Femur (tissue), 1 donor: ENCODE data around the gene KIF1A.

ENCODE experiments used
- DNase-seq: peaks from one replicate; pipeline ENCODE4 v3.0.0-alpha.2; 2017

Gene KIF1A

DNA sequence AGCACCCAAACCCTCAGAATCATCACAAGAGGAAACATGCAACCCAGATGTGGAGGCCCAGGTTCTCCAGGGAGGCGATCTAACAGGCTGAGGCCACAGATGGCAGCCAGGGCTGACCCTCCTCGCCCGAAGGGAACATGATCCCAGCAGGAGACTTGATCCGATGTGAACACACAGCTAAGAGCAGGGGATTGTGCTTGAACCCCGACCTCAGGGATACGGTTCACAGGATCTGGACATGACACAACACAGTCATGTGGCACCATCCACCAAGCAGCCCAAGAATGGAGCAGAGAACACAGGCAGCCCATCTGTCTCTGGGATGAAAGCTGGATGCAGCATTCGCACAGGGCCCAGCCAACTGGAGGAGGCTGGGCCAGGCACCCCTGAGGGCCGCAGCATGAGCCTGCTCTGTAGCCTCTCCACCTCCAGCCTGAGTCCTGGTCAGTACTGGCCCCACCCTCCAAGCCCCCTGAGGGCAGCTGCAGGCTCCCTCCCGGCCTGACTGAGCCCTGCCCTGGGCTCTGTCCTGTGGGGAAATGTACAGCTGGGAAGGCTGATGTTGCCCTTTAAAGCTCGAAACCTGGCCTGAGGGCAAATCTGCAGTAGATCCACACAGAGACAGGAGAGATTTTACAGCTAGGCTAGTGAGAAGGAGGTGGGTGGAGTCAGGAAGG, 89.4 kb downstream of the KIF1A start:
- no peak for DNase-seq

DNA sequence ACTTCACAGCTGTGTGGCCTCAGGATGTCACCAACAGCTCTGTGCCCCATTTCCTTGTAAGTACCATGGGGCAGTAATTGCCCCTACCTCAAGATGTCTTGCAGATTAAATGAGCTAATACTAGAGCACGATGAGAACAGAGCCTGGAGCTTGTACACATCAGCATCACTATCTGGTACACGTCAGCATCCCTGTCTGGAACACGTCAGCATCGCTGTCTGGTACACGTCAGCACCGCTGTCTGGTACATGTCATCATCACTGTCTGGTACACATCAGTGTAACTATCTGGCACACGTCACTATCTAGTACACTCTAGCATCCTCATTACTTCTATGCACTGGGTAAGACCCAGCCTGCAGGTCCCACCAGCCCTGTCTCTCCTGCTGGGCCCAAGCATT, 91.2 kb downstream of the KIF1A start:
- no peak for DNase-seq

DNA sequence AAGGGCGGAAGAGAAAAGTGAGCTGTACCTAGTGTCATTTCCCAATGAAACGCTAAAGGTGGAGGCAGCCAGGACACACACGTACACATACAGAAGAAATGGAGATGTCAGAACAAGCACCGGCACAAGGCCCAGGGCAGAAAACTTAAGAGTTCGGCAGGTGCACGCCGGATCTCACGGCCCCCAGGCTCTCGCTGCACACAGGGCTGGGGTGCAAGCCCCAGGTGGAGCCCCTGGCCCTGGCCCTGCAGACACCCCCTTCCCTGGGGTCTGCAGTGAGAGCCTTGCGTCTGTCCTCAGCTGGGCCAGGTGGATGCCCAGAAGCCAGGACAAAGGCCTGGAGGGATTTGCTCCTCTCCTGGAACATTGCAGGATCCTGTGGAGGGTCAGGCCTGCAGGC, 91.7 kb downstream of the KIF1A start:
- DNase-seq: no peak

DNA sequence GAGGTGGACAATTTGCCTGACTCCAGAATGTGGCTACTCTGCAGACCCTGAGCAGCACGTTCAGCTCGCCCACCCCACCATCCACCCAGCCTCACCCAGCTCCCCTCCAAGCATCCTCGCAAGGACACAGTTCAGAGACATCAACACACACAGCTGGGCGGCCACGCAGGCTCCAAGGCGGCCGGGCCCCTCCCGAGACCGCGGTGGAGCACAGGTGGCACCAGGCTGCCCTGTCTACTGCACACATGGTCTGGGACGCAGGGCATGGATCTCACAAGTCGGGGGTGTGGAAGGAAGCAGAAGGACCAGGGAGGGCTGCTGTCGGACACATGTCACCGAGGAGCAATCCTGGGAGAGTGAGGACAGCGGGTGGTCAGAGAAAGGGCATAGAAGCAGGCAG, 92.1 kb downstream of the KIF1A start:
- no peak for DNase-seq

DNA sequence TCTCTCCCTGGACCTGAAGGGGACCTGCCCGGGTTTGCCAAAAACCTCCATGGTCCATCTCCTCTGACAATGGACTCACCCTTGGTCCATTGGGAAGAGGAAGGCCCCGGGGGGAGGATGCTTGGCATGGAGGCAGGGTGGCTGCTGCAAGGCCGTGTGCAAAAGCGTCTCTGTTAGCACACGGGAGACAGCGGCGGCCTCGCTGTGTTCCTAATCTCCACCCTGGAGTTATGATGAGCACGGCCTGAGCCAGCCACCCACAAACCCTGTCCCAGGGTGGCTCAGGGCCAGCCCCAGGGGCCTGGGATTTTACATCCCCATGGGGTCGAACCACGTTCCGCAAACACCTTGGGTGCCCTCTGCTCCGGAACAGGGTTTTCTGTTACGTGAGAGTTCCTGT, 92.6 kb downstream of the KIF1A start:
- DNase-seq: no peak

DNA sequence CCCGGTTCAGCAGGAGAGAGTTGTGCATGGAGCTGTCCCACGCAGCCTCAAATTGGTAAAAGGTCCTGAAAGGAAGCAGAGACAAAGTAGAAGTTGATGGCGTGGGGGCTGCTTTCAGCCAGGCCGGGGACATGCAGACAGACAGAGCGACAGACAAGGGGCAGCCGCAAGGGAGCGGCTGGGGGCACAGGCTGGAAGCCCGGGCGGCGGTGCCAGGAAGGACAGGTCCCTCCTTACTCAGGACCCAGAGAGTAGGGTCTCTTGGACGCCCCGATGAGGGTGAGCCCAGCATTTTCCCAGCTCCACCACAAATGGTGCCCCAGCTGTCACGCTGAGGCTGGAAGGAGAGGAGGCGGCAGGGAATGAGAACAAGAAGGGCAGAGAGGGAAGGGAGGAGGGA, 93.1 kb downstream of the KIF1A start:
- no peak for DNase-seq

DNA sequence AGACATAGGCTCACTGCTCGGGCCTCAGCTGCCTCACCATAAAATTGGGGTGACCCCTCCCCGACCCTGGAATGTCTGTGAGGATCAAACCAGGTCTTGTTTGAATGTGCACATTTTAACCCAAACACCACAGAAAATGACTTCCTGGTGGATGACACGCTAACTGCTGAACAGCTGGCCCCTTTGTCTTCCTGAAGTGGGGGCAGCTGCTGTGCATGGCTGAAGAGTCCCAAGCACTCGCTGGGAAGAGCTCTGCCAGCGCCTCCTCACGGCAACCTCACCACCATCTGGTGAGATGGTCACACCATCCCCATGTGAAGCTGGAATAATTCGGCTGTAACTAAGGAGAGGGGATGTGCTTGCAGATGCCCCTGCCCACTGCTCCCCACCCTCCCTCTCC, 94.3 kb downstream of the KIF1A start:
- DNase-seq: no peak

DNA sequence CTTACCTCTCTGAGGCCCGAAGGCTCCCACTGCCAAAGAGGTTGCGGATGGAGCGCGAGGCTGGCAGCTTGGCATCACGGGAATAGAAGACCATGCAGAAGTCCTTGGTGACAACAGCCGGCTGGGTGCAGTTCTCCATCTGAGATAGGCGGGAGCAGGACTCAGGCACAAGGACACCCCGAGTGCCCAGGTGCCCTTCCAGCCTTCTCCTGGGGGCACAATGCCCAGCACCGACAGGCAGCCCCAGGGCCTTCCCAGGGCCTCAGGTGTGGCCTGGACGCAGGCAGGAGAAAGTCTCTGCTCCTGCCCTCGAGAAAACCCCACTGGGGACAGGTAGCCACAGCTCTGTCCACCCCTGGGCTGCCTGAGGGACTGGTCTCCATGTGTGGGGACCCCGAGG, 94.8 kb downstream of the KIF1A start:
- no peak for DNase-seq

DNA sequence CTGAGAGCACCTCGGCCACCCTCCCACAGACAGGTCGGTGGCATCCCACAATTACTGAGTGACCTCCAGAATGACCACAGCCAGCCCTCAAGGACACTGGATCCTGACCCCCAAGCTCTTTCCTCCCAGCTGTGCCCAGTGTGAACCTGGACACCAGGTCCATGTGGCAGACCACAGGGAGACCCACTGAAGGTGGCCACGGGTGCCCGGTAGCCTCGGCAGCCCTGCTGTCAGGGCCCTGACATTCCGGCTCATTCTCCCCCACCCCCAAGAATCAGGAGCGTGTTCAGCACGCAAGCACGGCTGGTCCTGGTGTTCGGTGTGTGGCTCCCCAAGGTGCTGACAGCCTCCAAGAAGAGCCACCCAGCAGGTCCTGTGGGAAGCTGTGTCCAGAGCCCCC, 95.6 kb downstream of the KIF1A start:
- no peak for DNase-seq

DNA sequence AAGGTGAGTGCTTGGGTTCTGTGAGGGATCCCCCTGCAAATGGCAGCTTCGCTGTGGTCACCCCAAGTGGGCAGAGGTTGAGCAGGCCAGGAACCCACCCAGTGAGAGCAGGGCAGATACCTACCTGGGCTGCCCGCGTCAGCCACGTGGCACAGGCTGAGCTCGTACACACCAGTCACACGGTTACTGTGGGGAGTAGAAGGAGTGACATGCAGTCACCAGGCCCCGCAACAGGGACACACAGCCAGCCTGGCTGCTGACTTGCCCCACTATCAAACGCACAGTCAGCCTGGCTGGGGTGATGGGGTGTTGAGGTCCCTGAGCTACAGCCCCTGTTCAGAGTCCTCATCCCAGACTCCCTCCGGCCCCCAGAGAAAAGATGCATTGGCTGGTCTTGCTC, 96.2 kb downstream of the KIF1A start:
- no peak for DNase-seq

DNA sequence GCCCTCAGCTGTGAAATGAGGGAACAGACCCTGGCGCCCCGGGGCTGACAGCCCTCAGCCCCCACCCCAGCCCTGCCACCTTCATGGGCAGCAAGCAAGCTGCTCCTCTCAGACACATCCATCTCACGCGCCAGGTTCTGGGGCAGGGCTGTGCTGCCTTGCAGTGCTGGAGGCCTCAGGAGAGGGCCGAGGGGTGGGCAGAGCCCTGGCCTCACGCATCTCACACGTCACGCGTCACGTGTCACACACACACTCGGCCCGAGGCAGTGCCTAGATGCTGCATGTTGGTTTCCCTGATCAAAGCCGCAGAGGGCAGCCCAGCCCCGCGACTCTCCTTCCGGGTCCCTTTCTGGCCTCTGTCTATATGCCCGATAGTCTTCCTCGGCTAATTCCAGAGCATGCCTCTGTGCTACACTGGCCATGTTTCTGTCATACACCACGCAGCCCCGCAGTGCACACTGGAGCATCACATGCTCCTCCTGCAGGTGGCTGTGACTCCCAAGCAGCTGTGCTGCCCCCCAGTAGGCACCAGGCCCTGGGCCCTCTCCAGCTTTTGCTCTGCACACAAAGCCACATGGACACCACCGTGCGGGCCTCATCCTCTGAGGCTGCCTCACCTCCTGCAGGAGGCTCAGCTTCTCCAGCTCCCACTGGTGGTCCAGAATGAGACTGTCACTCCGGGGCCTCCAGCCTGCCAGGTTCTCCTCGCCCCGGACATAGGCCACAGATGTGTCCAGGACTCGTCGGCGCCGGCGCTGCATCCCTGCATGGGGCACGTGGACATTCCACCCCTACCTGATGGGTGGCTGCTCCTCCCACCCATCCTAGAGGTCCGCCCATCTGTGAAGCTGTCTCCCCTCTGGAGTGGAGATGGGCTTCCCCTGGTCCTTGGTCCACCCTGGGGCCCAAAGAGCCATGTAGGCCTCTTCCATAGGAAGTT, 97.0 kb downstream of the KIF1A start:
- no peak for DNase-seq

DNA sequence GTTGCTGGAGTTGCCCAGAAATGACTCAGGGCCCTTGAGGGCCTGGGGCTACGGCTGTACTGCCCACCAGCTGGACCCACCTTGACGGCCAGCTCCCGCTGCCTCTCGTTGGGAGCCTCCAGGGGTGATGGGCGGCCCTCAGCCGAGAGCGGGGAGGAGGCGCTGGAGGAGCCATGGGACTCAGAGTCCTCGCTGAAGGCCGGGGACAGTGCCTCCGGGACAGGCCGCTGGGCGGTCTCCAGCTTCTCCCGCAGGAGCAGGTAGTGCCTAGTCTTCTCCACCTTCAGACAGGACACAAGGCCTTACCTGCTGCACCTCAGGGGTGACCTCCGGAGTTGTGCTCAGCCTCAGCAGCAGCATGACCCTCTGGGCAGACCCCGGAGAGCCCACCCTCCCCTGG, 97.6 kb downstream of the KIF1A start:
- DNase-seq: no peak

DNA sequence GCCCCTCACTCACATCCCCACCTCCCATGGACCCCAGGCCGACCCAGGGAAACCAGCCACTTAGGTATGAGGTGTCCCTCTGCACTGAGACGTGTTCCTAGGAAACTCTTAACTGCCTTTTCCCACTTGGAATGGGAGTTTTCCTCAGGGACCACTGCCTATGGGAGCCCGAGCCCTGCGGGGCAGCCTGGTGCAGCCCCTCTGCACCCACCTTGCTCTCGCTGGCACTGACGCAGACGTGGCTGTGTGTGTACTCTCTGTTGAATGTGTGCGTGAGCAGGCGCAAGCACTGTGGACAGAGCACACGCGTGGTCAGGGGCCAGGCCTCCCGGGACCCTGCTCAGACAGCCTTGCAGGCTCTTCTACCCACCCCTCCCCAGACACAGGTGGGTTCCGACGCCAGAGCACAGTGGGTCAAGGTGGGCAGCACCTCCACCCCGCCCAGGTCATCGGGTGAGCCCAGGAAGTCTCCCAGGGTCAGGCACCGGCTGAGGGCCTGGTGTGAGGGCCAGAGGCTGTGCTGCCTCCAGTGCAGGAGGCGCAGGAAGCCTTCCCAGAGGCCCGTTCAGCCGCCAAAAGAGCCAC, 98.3 kb downstream of the KIF1A start:
- DNase-seq: no peak

DNA sequence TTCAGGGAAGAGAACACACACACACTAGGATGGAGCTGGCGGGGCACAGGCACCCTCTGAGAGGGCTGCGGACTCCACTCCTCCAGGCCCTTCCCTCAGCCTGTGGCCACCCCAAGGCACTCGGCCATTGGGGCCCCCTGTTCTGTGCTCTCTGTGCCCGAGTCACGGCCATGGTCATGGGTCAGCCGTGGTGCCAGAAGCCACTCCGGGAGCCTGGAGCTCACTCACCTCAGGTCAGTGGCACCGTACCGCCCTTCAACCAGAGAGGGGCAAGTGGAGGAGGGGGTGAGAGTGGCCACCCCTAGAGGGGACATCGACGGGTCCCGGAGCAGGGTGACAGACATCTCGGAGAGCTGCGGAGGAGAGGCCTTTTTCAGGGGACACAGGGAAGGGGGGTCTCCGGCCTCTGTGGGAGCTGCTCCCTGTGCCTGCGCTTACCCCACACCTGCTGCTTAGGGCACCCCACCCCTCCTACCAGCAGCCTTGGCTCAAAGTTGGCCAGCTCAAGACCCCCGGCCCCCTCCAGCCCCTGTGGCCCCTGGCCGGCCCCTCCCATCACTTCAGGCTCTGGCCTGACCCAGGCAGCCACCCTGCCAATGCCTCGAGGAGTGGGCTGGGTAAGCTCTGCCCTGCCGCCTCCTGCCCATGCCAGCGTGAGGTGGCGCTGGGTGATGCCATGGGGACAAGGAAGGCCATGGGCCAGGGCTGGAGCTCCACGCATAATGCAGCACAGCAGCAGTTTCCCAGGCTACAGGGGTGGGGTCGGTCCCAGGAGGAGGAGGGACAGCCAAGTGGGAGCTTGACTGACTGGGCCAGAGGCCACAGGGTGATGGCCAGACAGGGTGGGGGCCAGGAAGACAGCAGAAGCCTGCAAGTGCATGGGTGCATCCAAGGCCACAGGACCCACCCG, 99.1 kb downstream of the KIF1A start:
- no peak for DNase-seq

DNA sequence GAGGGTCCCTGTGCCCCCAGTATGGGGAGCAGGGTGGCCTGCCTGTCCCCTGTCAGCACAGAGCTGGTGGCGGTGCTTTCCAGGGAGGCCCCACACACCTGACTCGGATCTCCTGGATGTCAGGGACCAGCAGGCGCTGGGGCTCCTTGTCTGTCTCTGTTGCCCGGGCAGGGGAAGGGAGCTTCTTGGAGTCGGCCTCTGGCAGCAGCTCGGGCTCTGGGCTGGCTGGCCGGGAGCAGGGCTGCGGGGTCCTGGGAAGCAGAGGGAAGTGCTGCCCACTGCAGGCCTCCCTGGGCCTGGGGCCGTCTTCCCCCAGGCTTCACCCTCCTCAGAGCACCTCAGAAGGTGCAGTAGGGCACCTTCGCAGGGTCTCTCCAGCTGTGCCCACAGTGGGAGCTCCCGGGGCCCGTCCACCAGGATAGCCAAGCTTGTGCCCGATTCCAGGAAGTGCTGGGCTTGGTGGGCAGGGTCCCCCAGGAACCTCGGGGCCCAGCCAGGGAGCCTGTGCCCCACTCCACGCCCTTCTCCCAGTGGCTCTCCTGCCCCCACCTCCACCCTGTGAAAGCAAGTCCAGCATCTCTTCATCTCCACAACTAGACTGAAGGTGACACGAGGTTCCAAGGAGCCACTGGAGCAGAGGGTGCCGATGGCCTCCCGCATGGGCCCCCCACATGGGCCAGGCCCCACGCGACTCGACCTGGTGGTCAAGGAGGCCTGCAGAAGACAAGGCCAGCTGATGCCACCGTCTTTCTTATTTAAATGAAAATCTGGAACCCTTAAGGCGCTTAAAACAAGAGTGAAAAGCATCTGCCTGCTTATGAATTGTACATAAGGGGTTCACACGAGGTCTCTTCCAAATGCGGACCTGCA, 100.1 kb downstream of the KIF1A start:
- no peak for DNase-seq

DNA sequence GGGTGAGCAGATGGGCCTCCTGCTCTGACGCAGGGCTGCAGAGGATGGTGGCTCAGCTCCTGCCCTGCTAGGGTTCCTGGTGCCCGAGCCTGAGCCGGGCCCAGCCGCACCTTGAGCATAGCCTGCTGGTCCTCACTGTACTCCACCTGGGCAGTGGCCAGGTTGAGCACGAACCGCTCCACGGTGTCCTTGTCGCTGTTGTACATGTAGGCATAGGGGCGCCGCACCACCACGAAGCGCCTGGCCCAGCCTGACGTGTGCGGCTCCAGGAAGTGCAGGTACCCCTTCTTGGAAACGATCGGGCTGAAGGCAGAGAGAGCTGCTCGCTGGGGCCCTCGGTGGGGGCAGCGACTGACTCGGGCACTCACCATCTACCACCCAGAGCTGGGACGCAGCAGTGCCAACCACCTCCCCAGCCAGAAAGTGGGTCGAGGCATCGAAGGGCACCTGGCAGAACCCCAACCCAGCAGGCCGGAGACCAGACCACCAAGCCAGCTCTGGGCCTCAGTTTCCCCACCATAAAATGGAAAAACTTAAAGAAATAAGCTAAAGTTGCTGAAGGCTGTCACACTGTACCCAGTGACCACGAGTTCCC, 101.0 kb downstream of the KIF1A start:
- no peak for DNase-seq

DNA sequence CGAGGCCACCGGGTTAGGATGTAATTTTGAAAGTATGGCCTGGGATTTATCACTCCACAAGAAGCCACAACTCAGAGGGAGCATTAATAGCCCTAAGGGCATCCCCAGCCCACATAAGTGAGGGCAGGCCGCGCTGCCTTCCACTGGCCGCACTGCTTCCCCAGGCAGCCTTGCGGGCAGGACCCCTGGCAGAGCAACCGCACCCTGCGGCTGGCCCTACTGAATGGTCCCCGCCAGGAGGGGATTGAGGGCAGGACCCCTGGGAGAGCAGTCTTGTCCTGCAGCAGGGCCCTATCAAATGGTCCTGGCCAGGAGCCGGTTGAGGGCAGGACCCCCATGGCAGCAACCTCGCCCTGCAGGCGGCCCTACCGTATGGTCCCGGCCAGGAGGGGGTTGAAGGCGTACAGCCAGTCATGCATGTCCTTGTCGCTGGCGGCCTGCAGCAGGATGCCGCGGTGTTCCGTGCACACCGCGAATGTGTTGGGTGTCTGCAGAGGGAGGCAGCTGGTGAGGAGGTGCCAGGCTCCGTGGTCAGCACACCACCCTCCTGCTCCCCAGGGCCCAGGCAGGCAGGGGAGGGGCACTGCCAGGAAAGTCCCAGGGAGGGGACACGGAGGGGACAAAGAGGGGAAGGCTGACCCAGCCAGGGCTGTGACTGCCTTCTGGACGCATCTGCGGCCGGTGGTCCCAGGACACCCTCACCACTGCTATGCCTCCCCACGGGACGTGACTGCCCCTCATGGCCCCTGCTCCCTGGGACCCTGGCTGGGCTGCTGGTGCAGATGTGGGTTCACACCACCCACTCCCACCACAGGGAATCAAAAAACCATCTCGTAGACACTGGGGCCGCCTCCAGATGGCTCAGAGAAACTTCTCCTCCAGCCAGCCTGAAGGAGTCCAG, 102.1 kb downstream of the KIF1A start:
- DNase-seq: no peak

DNA sequence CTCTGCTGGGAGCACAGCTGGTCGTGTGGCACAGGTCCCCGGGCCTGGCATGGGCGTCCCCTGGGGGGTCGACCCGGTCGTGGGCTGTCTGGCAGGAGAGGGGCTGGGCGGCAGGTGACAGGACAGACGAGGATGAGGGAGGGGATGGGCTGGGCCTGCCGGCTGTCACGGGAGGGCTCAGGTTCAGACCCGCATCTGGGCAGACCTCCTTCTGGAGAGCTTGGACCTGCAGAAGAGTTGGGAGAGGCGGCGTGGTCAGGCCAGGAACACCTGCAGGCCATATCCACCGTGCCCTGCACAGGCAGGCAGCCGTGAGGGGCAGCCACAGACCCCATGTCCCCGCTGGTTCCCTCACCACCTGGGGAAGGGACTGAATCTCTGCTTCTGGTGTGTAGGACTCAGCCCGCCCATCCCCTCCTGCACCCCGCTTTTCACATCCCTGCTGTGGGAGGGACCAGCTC, 102.8 kb downstream of the KIF1A start:
- DNase-seq: no peak

DNA sequence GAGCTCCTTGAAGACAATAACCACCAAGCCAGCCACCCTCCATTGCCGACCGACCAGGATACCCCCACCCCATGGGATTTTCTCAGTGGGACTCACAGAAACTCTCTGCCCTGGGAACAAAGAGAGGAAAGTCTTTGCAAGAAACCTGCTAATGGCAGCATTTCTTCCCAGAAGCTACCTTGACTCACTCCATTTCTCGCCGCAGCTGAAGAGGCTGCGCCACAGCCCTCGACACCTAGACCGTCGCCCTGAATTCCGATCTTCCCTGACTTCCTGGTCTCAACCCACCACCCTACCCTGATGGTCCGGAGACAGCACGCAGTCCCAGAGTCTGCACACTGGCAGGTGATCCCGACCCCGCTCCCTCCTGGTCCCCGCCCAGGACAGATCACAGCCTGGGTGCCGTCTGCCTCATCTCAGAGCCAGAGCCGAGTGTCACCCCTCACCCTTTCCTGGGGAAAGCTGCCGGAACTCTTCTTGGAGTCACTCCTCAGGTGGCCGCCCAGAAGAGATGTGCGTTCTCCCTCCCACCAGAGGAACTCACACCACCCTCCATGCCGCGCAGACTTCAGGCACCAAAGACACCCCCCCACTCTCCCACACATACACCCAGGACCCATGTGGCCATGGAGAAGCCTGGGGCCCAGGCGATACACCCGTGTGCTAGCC, 103.8 kb downstream of the KIF1A start:
- DNase-seq: no peak
